Osteocyte (in vitro differentiated cells): ENCODE measurements around the gene TTC28. TPM values are rescaled to one million over a fixed set of nuclear protein-coding genes. Genes with fewer than 3 reads are reported as not detected.
"Not testable (repeated sequence)": the region's sequence is repeated elsewhere in the genome, so short reads cannot be mapped to it uniquely, and the experiment has no call there.

Source experiments
- DNase-seq: peaks from one replicate; pipeline ENCODE4 v3.0.0; 2021; ENCODE audit warnings: mixed read lengths; ENCODE audit not compliant: unreplicated experiment; ENCODE audit errors: extremely low spot score
- H3K27ac Mint-ChIP-seq: one replicate; pipeline ENCODE4 v1.8.0; 2021; ENCODE audit warnings: mild to moderate bottlenecking, mixed read lengths; ENCODE audit not compliant: unreplicated experiment
- H3K27me3 Mint-ChIP-seq: one replicate; pipeline ENCODE4 v1.8.0; 2021; ENCODE audit warnings: mixed read lengths; ENCODE audit not compliant: unreplicated experiment
- H3K36me3 Mint-ChIP-seq: one replicate; pipeline ENCODE4 v1.8.0; 2021; ENCODE audit warnings: mixed read lengths; ENCODE audit not compliant: unreplicated experiment
- H3K4me1 Mint-ChIP-seq: one replicate; pipeline ENCODE4 v1.8.0; 2021; ENCODE audit warnings: mixed read lengths; ENCODE audit not compliant: unreplicated experiment
- H3K4me3 Mint-ChIP-seq: one replicate; pipeline ENCODE4 v1.8.0; 2021; ENCODE audit warnings: mild to moderate bottlenecking, moderate library complexity, mixed read lengths; ENCODE audit not compliant: unreplicated experiment
- H3K9me3 Mint-ChIP-seq: one replicate; pipeline ENCODE4 v1.8.0; 2021; ENCODE audit warnings: mixed read lengths; ENCODE audit not compliant: unreplicated experiment
- total RNA-seq: library from RNA; stranded (reverse); gene quantifications from 2 replicates; pipeline ENCODE4 v1.2.1, GENCODE V29; 2021
- TF ChIP-seq, protein P1 (sequence below): fragments of 200-600 bp; sonication (generic); IDR thresholded peaks from 2 replicates; pipeline ENCODE4 v1.5.0; 2021; ENCODE audit warnings: antibody characterized with exemption, mild to moderate bottlenecking, moderate library complexity

TTC28 gene
- total RNA-seq, 1 donor from 2014 or later, result 70.3 TPM

DNA sequence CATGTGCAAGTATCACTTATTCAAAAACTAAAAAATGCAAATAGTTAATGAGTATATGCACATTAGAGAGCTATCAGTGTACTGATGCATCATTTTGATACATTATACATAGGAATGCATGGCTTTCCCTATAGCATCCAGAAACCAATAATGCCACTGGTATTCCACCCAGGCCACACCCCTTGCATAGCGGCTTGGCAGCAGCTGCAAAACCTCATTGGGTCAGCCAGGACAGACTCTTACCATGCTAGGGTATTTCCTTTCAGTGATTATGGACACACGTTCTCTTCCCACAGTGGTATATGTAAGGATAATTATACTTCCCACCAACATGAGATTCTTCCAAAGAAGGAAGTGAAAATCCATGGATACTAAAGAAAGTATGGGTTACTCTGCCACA is 614.7 kb downstream of the TTC28 start:
- Mint-ChIP-seq H3K27me3 (no peaks in the 10 kb centered on the region), H3K9me3 (peaks cover 4% of the 10 kb centered on the region), H3K4me1 (peaks cover 7% of the 10 kb centered on the region), H3K27ac (no peak overlapping the region), H3K4me3 (no peak overlapping the region), H3K36me3 (peaks cover 20% of the 10 kb centered on the region)
- DNase-seq, result no peak
- TF ChIP-seq, protein P1, sequence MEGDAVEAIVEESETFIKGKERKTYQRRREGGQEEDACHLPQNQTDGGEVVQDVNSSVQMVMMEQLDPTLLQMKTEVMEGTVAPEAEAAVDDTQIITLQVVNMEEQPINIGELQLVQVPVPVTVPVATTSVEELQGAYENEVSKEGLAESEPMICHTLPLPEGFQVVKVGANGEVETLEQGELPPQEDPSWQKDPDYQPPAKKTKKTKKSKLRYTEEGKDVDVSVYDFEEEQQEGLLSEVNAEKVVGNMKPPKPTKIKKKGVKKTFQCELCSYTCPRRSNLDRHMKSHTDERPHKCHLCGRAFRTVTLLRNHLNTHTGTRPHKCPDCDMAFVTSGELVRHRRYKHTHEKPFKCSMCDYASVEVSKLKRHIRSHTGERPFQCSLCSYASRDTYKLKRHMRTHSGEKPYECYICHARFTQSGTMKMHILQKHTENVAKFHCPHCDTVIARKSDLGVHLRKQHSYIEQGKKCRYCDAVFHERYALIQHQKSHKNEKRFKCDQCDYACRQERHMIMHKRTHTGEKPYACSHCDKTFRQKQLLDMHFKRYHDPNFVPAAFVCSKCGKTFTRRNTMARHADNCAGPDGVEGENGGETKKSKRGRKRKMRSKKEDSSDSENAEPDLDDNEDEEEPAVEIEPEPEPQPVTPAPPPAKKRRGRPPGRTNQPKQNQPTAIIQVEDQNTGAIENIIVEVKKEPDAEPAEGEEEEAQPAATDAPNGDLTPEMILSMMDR, result no peak

DNA sequence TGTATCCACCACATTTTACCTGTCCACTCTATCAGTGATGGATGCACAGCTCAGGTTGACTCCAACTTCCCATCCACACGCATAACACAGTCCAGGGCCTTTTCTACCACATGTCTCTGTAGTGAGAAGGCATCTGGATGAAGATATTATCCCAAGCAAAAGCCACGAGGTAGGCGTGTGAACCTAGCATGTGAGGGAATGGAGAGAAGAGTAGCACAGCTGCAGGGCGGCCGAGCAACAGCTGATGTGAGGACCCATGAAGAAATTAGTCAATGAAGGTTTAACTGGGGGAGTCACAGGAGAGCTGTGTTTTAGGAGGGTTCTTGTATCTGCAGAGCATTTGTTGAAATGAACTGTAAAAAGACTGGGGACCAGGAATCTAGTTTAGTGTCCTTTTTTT is 616.0 kb downstream of the TTC28 start:
- TF ChIP-seq, protein P1, result no peak
- no peak for DNase-seq
- Mint-ChIP-seq H3K9me3 (peaks cover 4% of the 10 kb centered on the region), H3K4me1 (peaks cover 2% of the 10 kb centered on the region), H3K4me3 (no peak overlapping the region), H3K27me3 (no peaks in the 10 kb centered on the region), H3K27ac (no peak overlapping the region), H3K36me3 (peaks cover 20% of the 10 kb centered on the region)

DNA sequence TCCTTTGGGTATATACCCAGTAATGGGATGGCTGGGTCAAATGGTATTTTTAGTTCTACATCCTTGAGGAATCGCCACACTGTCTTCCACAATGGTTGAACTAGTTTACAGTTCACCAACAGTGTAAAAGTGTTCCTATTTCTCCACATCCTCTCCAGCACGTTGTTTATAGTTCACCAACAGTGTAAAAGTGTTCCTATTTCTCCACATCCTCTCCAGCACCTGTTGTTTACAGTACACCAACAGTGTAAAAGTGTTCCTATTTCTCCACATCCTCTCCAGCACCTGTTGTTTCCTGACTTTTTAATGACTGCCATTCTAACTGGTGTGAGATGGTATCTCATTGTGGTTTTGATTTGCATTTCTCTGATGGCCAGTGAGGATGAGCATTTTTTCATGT is 619.0 kb downstream of the TTC28 start:
- not testable (repeated sequence) for H3K27me3 Mint-ChIP-seq, H3K27ac Mint-ChIP-seq, H3K4me1 Mint-ChIP-seq, DNase-seq, H3K4me3 Mint-ChIP-seq, H3K9me3 Mint-ChIP-seq
- peaks cover 20% of the 10 kb centered on the region for H3K36me3 Mint-ChIP-seq

DNA sequence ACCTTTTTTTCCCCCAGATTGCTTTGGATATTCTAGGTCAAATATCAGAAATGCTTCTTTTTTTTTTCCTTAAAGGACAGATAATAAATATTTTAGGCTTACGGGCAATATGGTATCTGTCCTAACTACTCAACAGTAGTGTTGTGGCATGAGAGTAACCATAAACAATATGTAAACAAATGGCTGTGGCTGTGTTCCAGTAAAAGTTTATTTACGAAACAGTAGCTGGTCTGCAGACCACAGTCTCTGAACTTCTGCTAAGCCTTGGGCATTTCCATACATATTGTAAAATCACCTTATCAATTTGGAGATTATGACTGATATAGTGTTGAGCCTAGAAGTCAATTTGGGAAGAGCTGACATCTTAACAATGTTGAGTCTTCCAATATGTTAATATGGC is 621.6 kb downstream of the TTC28 start:
- Mint-ChIP-seq H3K36me3 (peaks cover 13% of the 10 kb centered on the region), H3K4me3 (no peak overlapping the region), H3K4me1 (peaks cover 22% of the 10 kb centered on the region), H3K9me3 (peaks cover 4% of the 10 kb centered on the region), H3K27ac (no peak overlapping the region), H3K27me3 (no peaks in the 10 kb centered on the region)
- DNase-seq, result no peak
- TF ChIP-seq, protein P1, result no peak

DNA sequence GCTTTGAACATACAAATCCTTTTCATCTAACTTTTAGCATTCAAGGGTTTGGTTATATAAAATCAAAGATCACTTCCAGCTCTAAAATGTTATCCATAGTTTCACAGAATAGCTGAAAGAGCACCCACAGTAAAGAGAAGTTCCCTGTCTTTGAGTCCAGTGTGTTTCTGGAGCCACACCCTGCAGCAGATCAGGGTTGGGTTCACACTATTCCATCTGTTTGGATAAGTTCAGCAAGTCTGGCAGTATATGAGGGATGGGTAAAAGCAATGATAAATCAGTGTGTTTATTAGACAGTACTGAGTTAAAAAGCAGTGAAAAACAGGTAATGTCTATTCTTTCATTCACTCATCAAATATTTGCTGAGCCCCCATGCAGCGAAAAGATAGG is 624.8 kb downstream of the TTC28 start:
- no peak overlapping the region for H3K4me3 Mint-ChIP-seq
- no peak overlapping the region for H3K27ac Mint-ChIP-seq
- TF ChIP-seq, protein P1, result no peak
- H3K9me3 Mint-ChIP-seq, result no peaks in the 10 kb centered on the region
- no peaks in the 10 kb centered on the region for H3K27me3 Mint-ChIP-seq
- no peak for DNase-seq
- H3K36me3 Mint-ChIP-seq, result no peaks in the 10 kb centered on the region
- H3K4me1 Mint-ChIP-seq, result peaks cover 27% of the 10 kb centered on the region
